ENCODE results near the gene TBX4. TPM values are rescaled to one million over a fixed set of nuclear protein-coding genes. Genes with fewer than 3 reads are reported as not detected.

Gene TBX4
- total RNA-seq, 1 experiment from 2014 or later, result not detected

DNA sequence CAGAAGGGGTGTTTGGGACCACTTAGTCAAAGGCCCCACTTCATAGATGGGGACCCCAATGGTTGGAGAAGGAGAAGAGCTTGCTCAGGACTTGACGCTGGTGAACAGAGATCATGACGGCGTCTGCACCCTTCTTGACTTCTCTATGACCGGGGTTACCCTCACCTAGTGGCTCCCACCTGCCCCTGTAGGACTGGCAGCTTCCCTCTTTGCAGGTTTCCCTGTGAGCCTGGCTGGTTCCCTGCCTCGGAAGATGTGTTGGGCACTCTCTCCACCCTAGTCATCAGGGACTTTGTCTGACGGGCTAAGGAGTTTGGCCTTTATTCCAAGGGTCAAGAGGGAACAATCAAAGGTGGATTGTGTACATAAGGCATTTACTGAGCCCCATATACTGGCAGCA is 22.7 kb downstream of the TBX4 start:
- peaks cover 33% of the 10 kb centered on the region for H3K27me3 Mint-ChIP-seq (ENCODE audit: unreplicated experiment)
- TF ChIP-seq CTCF (IDR thresholded peaks at IDR 0.05; ENCODE audit: unreplicated experiment), result no peak
- no peaks in the 10 kb centered on the region for H3K36me3 Mint-ChIP-seq (ENCODE audit: insufficient read depth, unreplicated experiment)
- DNase-seq, result no peak
- no peaks in the 10 kb centered on the region for H3K9me3 Mint-ChIP-seq (ENCODE audit: low read depth, unreplicated experiment)
- intact Hi-C loops (cut with micrococcal nuclease; ENCODE audit: unreplicated experiment), result no loop called here
- H3K4me3 Mint-ChIP-seq (ENCODE audit: low read depth, unreplicated experiment), result no peak overlapping the region
- H3K4me1 Mint-ChIP-seq (ENCODE audit: low read depth, unreplicated experiment), result no peaks in the 10 kb centered on the region
- BruUV-seq (replicated peaks), result no TSS peak
- CTCF ChIA-PET, result no interaction called here
- no peak overlapping the region for H3K27ac Mint-ChIP-seq (ENCODE audit: unreplicated experiment)

GRCh38 chr17:61475726-61476125 is 23.5 kb downstream of the TBX4 start:
- intact Hi-C loops (cut with micrococcal nuclease; ENCODE audit: unreplicated experiment), result no loop called here
- Mint-ChIP-seq H3K4me3 (ENCODE audit: low read depth, unreplicated experiment) (no peak overlapping the region), H3K27me3 (ENCODE audit: unreplicated experiment) (peaks cover 35% of the 10 kb centered on the region), H3K36me3 (ENCODE audit: insufficient read depth, unreplicated experiment) (no peaks in the 10 kb centered on the region), H3K27ac (ENCODE audit: unreplicated experiment) (no peak overlapping the region), H3K9me3 (ENCODE audit: low read depth, unreplicated experiment) (no peaks in the 10 kb centered on the region), H3K4me1 (ENCODE audit: low read depth, unreplicated experiment) (no peaks in the 10 kb centered on the region)
- no TSS peak for BruUV-seq (replicated peaks)
- no peak for DNase-seq
- no peak for TF ChIP-seq CTCF (IDR thresholded peaks at IDR 0.05; ENCODE audit: unreplicated experiment)
- CTCF ChIA-PET, result no interaction called here

- no peak for TF ChIP-seq CTCF (IDR thresholded peaks at IDR 0.05; ENCODE audit: unreplicated experiment)
- H3K4me1 Mint-ChIP-seq (ENCODE audit: low read depth, unreplicated experiment), result no peaks in the 10 kb centered on the region
- no TSS peak for BruUV-seq (replicated peaks)
- CTCF ChIA-PET, result no interaction called here
- no peaks in the 10 kb centered on the region for H3K9me3 Mint-ChIP-seq (ENCODE audit: low read depth, unreplicated experiment)
- intact Hi-C loops (cut with micrococcal nuclease; ENCODE audit: unreplicated experiment), result no loop called here
- DNase-seq, result no peak
- H3K27ac Mint-ChIP-seq (ENCODE audit: unreplicated experiment), result no peak overlapping the region
- no peaks in the 10 kb centered on the region for H3K36me3 Mint-ChIP-seq (ENCODE audit: insufficient read depth, unreplicated experiment)
- H3K27me3 Mint-ChIP-seq (ENCODE audit: unreplicated experiment), result peaks cover 35% of the 10 kb centered on the region
- no peak overlapping the region for H3K4me3 Mint-ChIP-seq (ENCODE audit: low read depth, unreplicated experiment)
Measured at GRCh38 chr17:61476476-61477203, 24.4 kb downstream of the TBX4 start.

DNA sequence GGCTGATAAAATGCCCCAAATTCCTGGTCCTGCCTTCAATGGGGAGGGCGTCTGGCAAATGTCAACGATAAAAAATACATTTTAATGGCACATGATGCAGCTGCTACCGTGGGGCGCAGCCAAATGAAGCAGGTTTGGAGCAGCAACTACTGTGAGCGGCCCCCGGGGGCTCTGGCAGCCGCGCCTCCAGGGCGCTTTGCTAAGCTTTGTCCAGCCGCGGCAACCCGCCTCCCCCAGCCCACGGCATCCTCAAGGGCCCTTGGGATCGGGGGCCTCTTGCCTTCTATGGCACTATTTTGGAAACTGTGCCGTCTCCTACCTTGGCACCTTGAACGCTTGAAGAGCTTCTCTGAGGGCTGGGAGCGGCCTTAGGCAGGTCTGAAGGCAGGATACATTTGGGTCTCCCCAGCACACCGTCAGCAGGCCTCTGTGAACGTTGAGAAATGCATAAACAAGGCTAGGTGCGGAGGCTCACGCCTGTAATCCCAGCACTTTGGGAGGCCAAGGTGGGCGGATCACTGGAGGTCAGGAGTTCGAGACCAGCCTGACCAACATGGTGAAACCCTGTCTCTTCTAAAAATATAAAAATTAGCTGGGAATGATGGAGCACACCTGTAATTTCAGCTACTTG is 25.1 kb downstream of the TBX4 start:
- no peak for TF ChIP-seq CTCF (IDR thresholded peaks at IDR 0.05; ENCODE audit: unreplicated experiment)

More for the DNA sequence above, 25.1 kb downstream of the TBX4 start:
- Mint-ChIP-seq H3K4me1 (ENCODE audit: low read depth, unreplicated experiment) (no peaks in the 10 kb centered on the region), H3K27me3 (ENCODE audit: unreplicated experiment) (peaks cover 35% of the 10 kb centered on the region), H3K4me3 (ENCODE audit: low read depth, unreplicated experiment) (no peak overlapping the region), H3K36me3 (ENCODE audit: insufficient read depth, unreplicated experiment) (no peaks in the 10 kb centered on the region), H3K9me3 (ENCODE audit: low read depth, unreplicated experiment) (no peaks in the 10 kb centered on the region), H3K27ac (ENCODE audit: unreplicated experiment) (no peak overlapping the region)
- no TSS peak for BruUV-seq (replicated peaks)
- DNase-seq, result no peak
- intact Hi-C loops (cut with micrococcal nuclease; ENCODE audit: unreplicated experiment), result no loop called here
- CTCF ChIA-PET, result no interaction called here
